NCI-H2107 treated with DMSO at 0.1 percent for 48 hours (cell line): ENCODE results near the gene ME1.
A peak's percentile ranks its signal among the peaks of the same experiment; 100 is the strongest.
"Not testable (repeated sequence)": the region's sequence is repeated elsewhere in the genome, so short reads cannot be mapped to it uniquely, and the experiment has no call there.

Experiments used
- DNase-seq: peaks from one replicate; lab custom pipeline; 2025; ENCODE audit not compliant: unreplicated experiment; lab: John Stamatoyannopoulos, UW

The ME1 gene

GRCh38 chr6:83192871-83193746 is 237.7 kb downstream of the ME1 start, which contains the start of the genes PGM3 and RWDD2A:
Gene PGM3, minus strand, starts transcription at chr6:83193265. Its CDS starts 2,253 bp downstream, at chr6:83191012.
Gene RWDD2A, plus strand, starts transcription at chr6:83193357. Its CDS starts 1,095 bp downstream, at chr6:83194452.
- DNase-seq, result peak; percentile 46

GRCh38 chr6:83192456-83192855 is 238.4 kb downstream of the ME1 start:
- DNase-seq, result no peak

- not testable (repeated sequence) for DNase-seq
These were observed 238.9 kb downstream of the ME1 start for GRCh38 chr6:83191974-83192373.

GRCh38 chr6:83190626-83191025 is 240.2 kb downstream of the ME1 start:
- no peak for DNase-seq

GRCh38 chr6:83188501-83188900 is 242.3 kb downstream of the ME1 start:
- DNase-seq, result no peak

GRCh38 chr6:83185096-83185495 is 245.8 kb downstream of the ME1 start:
- no peak for DNase-seq

GRCh38 chr6:83183082-83183828 is 247.6 kb downstream of the ME1 start:
- DNase-seq, result no peak

- DNase-seq, result no peak
These were observed 248.7 kb downstream of the ME1 start for GRCh38 chr6:83182114-83182513.

GRCh38 chr6:83180426-83180950 is 250.4 kb downstream of the ME1 start:
- no peak for DNase-seq

- DNase-seq, result no peak
These were observed 254.6 kb downstream of the ME1 start for GRCh38 chr6:83176246-83176645.

- no peak for DNase-seq
These were observed 261.3 kb downstream of the ME1 start for GRCh38 chr6:83169511-83169910.

- DNase-seq, result no peak
These were observed 261.7 kb downstream of the ME1 start for GRCh38 chr6:83169106-83169505.

GRCh38 chr6:83168556-83168955 is 262.3 kb downstream of the ME1 start:
- no peak for DNase-seq

- no peak for DNase-seq
These were observed 263.0 kb downstream of the ME1 start for GRCh38 chr6:83167726-83168278.
